T-helper 22 cell (primary cell): ENCODE data around the gene OR10H5.
"Not testable (repeated sequence)": the region's sequence is repeated elsewhere in the genome, so short reads cannot be mapped to it uniquely, and the experiment has no call there.

ENCODE experiments used
- DNase-seq: peaks from one replicate; pipeline ENCODE4 v3.0.0-alpha.2; 2020; ENCODE audit warnings: low read depth

OR10H5 gene

GRCh38 chr19:15843894-15844222 is 56.4 kb downstream of the OR10H5 start:
- not testable (repeated sequence) for DNase-seq

GRCh38 chr19:15846923-15847322 is 59.5 kb downstream of the OR10H5 start:
- DNase-seq = no peak

GRCh38 chr19:15850385-15850784 is 62.9 kb downstream of the OR10H5 start:
- no peak for DNase-seq
